ENCODE data around the gene PRR33. TPM values are rescaled to one million over a fixed set of nuclear protein-coding genes. Genes with fewer than 3 reads are reported as not detected.
"Not testable (repeated sequence)": the region's sequence is repeated elsewhere in the genome, so short reads cannot be mapped to it uniquely, and the experiment has no call there.

PRR33 gene
- 2.0 TPM for total RNA-seq
- 1 to 10 TPM in 7 of 8 donors, under 1 TPM in 1; 0.90 to 7.0 (median 3.7) TPM for polyA plus RNA-seq (ENCODE audit: insufficient read depth in 1 of 8, insufficient read length in 8 of 8, low replicate concordance in 1 of 8)
- long read RNA-seq, donor 1, transcript PRR33-201 (1 exons, 3,319 nt) = major isoform, 5 of 2,608 reads
- long read RNA-seq, donor 1, partial matches to known transcripts = 1,580 of 2,608 reads
- long read RNA-seq, donor 1, other reads (novel, unspliced or antisense) = 1,023 of 2,608 reads
- long read RNA-seq, donor 2, partial matches to known transcripts = 0 of 3 reads
- long read RNA-seq, donor 2, other reads (novel, unspliced or antisense) = 0 of 3 reads
- long read RNA-seq, donor 3, transcript PRR33-201 (1 exons, 3,319 nt) = major isoform, 18 of 10,348 reads
- long read RNA-seq, donor 3, partial matches to known transcripts = 5,185 of 10,348 reads
- long read RNA-seq, donor 3, other reads (novel, unspliced or antisense) = 5,145 of 10,348 reads
- long read RNA-seq, donor 4, transcript PRR33-201 (1 exons, 3,319 nt) = major isoform, 11 of 11 reads
- long read RNA-seq, donor 4, partial matches to known transcripts = 0 of 11 reads
- long read RNA-seq, donor 4, other reads (novel, unspliced or antisense) = 0 of 11 reads
- long read RNA-seq, donor 5, partial matches to known transcripts = 0 of 3 reads
- long read RNA-seq, donor 5, other reads (novel, unspliced or antisense) = 0 of 3 reads
- long read RNA-seq, donor 6, transcript PRR33-201 (1 exons, 3,319 nt) = major isoform, 10 of 10,523 reads
- long read RNA-seq, donor 6, partial matches to known transcripts = 6,217 of 10,523 reads
- long read RNA-seq, donor 6, other reads (novel, unspliced or antisense) = 4,296 of 10,523 reads
- long read RNA-seq, donor 7, transcript PRR33-201 (1 exons, 3,319 nt) = major isoform, 8 of 8 reads
- long read RNA-seq, donor 7, partial matches to known transcripts = 0 of 8 reads
- long read RNA-seq, donor 7, other reads (novel, unspliced or antisense) = 0 of 8 reads
- long read RNA-seq, donor 8, transcript PRR33-201 (1 exons, 3,319 nt) = major isoform, 9 of 9 reads
- long read RNA-seq, donor 8, partial matches to known transcripts = 0 of 9 reads
- long read RNA-seq, donor 8, other reads (novel, unspliced or antisense) = 0 of 9 reads
- long read RNA-seq, donor 9, partial matches to known transcripts = 2,513 of 3,959 reads
- long read RNA-seq, donor 9, other reads (novel, unspliced or antisense) = 1,442 of 3,959 reads
- long read RNA-seq, donor 10, partial matches to known transcripts = 4,135 of 5,614 reads
- long read RNA-seq, donor 10, other reads (novel, unspliced or antisense) = 1,475 of 5,614 reads
- long read RNA-seq, donor 11, transcript PRR33-201 (1 exons, 3,319 nt) = major isoform, 11 of 385 reads
- long read RNA-seq, donor 11, partial matches to known transcripts = 374 of 385 reads
- long read RNA-seq, donor 11, other reads (novel, unspliced or antisense) = 0 of 385 reads

GRCh38 chr11:1891831-1892115, at the start of gene PRR33:
TSS of gene PRR33 (minus strand) at chr11:1891895. CDS start at chr11:1890584, 1,311 bp downstream.
- Histone ChIP-seq H3K4me1 (ENCODE audit: control insufficient read depth, insufficient read depth, low read length) (peaks cover 39% of the 10 kb centered on the region), H3K9me3 (replicated peaks; ENCODE audit: control insufficient read depth, low read depth, low read length) (no peaks in the 10 kb centered on the region), H3K4me3 (ENCODE audit: low read length) (no peak within 1 kb of the TSS), H3K36me3 (ENCODE audit: control insufficient read depth, insufficient read depth, low read length) (peaks cover 26% of the 10 kb centered on the region), H3K27me3 (ENCODE audit: control insufficient read depth, insufficient read depth, low read length) (no peaks in the 10 kb centered on the region), H3K27ac (ENCODE audit: low read length) (peak within 1 kb of the TSS; percentile 42)
- no peak for DNase-seq
- whole genome bisulfite sequencing (ENCODE audit: insufficient coverage) = 74% methylated on average over 3 of the region's 7 CpGs

GRCh38 chr11:1939788-1940187, 48.1 kb upstream of the PRR33 start:
- Histone ChIP-seq H3K36me3 (ENCODE audit: control insufficient read depth, insufficient read depth, low read length) (peaks cover 36% of the 10 kb centered on the region), H3K4me1 (ENCODE audit: control insufficient read depth, insufficient read depth, low read length) (peaks cover 59% of the 10 kb centered on the region), H3K27ac (ENCODE audit: low read length) (peak overlapping the region; percentile 89)
- 40% methylated on average over 1 of the region's 1 CpG for WGBS (ENCODE audit: insufficient coverage)
- not testable (repeated sequence) for DNase-seq; H3K4me3 ChIP-seq (ENCODE audit: low read length); H3K27me3 ChIP-seq (ENCODE audit: control insufficient read depth, insufficient read depth, low read length); H3K9me3 ChIP-seq (replicated peaks; ENCODE audit: control insufficient read depth, low read depth, low read length)

GRCh38 chr11:1939006-1939625, 47.4 kb upstream of the PRR33 start:
- WGBS (ENCODE audit: insufficient coverage) = 13% methylated on average over 18 of the region's 23 CpGs
- H3K4me3 ChIP-seq (ENCODE audit: low read length) = no peak overlapping the region
- peak overlapping the region; percentile 89 for H3K27ac ChIP-seq (ENCODE audit: low read length)
- peak; percentile 94 for DNase-seq
- H3K27me3 ChIP-seq (ENCODE audit: control insufficient read depth, insufficient read depth, low read length) = no peaks in the 10 kb centered on the region
- H3K4me1 ChIP-seq (ENCODE audit: control insufficient read depth, insufficient read depth, low read length) = peaks cover 60% of the 10 kb centered on the region
- H3K36me3 ChIP-seq (ENCODE audit: control insufficient read depth, insufficient read depth, low read length) = peaks cover 43% of the 10 kb centered on the region
- no peaks in the 10 kb centered on the region for H3K9me3 ChIP-seq (replicated peaks; ENCODE audit: control insufficient read depth, low read depth, low read length)

GRCh38 chr11:1938343-1939005, 46.8 kb upstream of the PRR33 start:
- WGBS (ENCODE audit: insufficient coverage) = 55% methylated on average over 19 of the region's 27 CpGs
- no peak overlapping the region for H3K4me3 ChIP-seq (ENCODE audit: low read length)
- peak overlapping the region; percentile 89 for H3K27ac ChIP-seq (ENCODE audit: low read length)

GRCh38 chr11:1937616-1938342, 46.1 kb upstream of the PRR33 start:
- DNase-seq = no peak
- peak overlapping the region; percentile 89 for H3K27ac ChIP-seq (ENCODE audit: low read length)
- H3K27me3 ChIP-seq (ENCODE audit: control insufficient read depth, insufficient read depth, low read length) = no peaks in the 10 kb centered on the region
- no peaks in the 10 kb centered on the region for H3K9me3 ChIP-seq (replicated peaks; ENCODE audit: control insufficient read depth, low read depth, low read length)
- 79% methylated on average over 31 of the region's 35 CpGs for WGBS (ENCODE audit: insufficient coverage)
- H3K4me1 ChIP-seq (ENCODE audit: control insufficient read depth, insufficient read depth, low read length) = peaks cover 61% of the 10 kb centered on the region
- H3K4me3 ChIP-seq (ENCODE audit: low read length) = no peak overlapping the region
- peaks cover 55% of the 10 kb centered on the region for H3K36me3 ChIP-seq (ENCODE audit: control insufficient read depth, insufficient read depth, low read length)

More at GRCh38 chr11:1938343-1939005, 46.8 kb upstream of the PRR33 start:
- Histone ChIP-seq H3K9me3 (replicated peaks; ENCODE audit: control insufficient read depth, low read depth, low read length) (no peaks in the 10 kb centered on the region), H3K36me3 (ENCODE audit: control insufficient read depth, insufficient read depth, low read length) (peaks cover 50% of the 10 kb centered on the region), H3K27me3 (ENCODE audit: control insufficient read depth, insufficient read depth, low read length) (no peaks in the 10 kb centered on the region), H3K4me1 (ENCODE audit: control insufficient read depth, insufficient read depth, low read length) (peaks cover 58% of the 10 kb centered on the region)
- DNase-seq = no peak

- no peak for DNase-seq
- peak overlapping the region; percentile 89 for H3K27ac ChIP-seq (ENCODE audit: low read length)
These were observed 45.3 kb upstream of the PRR33 start for GRCh38 chr11:1936781-1937615.

GRCh38 chr11:1936072-1936780, 44.5 kb upstream of the PRR33 start:
- H3K36me3 ChIP-seq (ENCODE audit: control insufficient read depth, insufficient read depth, low read length) = peaks cover 66% of the 10 kb centered on the region
- H3K9me3 ChIP-seq (replicated peaks; ENCODE audit: control insufficient read depth, low read depth, low read length) = no peaks in the 10 kb centered on the region
- no peak overlapping the region for H3K4me3 ChIP-seq (ENCODE audit: low read length)
- 86% methylated on average over 27 of the region's 34 CpGs for WGBS (ENCODE audit: insufficient coverage)
- no peak for DNase-seq
- peak overlapping the region; percentile 89 for H3K27ac ChIP-seq (ENCODE audit: low read length)
- H3K27me3 ChIP-seq (ENCODE audit: control insufficient read depth, insufficient read depth, low read length) = no peaks in the 10 kb centered on the region
- H3K4me1 ChIP-seq (ENCODE audit: control insufficient read depth, insufficient read depth, low read length) = peaks cover 63% of the 10 kb centered on the region

More at GRCh38 chr11:1936781-1937615, 45.3 kb upstream of the PRR33 start:
- no peak overlapping the region for H3K4me3 ChIP-seq (ENCODE audit: low read length)
- no peaks in the 10 kb centered on the region for H3K9me3 ChIP-seq (replicated peaks; ENCODE audit: control insufficient read depth, low read depth, low read length)
- peaks cover 60% of the 10 kb centered on the region for H3K4me1 ChIP-seq (ENCODE audit: control insufficient read depth, insufficient read depth, low read length)
- peaks cover 63% of the 10 kb centered on the region for H3K36me3 ChIP-seq (ENCODE audit: control insufficient read depth, insufficient read depth, low read length)
- H3K27me3 ChIP-seq (ENCODE audit: control insufficient read depth, insufficient read depth, low read length) = no peaks in the 10 kb centered on the region
- WGBS (ENCODE audit: insufficient coverage) = 83% methylated on average over 33 of the region's 34 CpGs
